Measurements from ENCODE around the gene TIMM22.
"Not testable (repeated sequence)": the region's sequence is repeated elsewhere in the genome, so short reads cannot be mapped to it uniquely, and the experiment has no call there.

The TIMM22 gene

GRCh38 chr17:996554-997344, at the start of gene TIMM22:
Gene TIMM22, plus strand, starts transcription at chr17:997129. Its CDS starts 14 bp downstream, at chr17:997143.
- peak; percentile 69 for FAIRE-seq

DNA sequence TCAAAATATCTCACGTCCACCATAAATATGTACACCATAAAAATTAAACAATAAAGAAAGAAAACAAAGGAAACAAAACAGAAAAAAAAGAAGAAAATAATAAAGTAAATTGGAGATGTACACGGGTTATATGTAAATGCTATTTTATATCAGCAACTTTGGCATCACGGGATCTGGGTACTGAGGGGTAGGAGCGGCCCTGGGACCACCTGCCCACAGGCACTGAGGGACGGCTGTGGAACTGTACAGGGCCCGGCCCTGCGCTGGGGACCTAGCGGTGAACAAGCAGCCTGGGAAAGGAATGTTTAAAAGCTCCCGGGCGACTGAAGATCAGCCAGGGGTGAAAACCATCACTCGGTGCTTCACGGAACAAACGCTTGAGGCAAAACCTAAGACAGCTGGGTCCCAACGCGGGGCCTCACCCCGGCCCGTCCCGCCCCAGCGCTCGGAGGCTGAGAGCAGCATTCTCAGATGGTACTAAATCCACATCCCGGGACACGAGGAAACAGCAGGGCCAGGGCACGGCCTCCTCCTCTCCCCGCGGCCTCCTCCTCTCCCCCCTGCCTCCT, 48.6 kb upstream of the TIMM22 start:
- FAIRE-seq: no peak

GRCh38 chr17:949623-950303, 47.2 kb upstream of the TIMM22 start:
- no peak for FAIRE-seq

- no peak for FAIRE-seq
These were observed 45.4 kb upstream of the TIMM22 start for GRCh38 chr17:951325-952132.

DNA sequence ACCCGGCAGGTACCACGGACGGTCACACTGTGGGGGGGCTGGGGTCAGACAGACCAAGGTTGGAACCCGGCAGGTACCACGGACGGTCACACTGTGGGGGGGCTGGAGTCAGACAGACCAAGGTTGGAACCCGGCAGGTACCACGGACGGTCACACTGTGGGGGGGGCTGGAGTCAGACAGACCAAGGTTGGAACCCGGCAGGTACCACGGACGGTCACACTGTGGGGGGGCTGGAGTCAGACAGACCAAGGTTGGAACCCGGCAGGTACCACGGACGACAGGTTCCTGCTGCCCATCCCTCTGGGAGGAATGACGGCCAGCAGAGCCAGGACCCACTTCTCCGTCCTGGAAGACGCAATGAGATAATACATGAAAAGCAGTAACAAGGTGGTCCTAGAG, 44.3 kb upstream of the TIMM22 start:
- not testable (repeated sequence) for FAIRE-seq

DNA sequence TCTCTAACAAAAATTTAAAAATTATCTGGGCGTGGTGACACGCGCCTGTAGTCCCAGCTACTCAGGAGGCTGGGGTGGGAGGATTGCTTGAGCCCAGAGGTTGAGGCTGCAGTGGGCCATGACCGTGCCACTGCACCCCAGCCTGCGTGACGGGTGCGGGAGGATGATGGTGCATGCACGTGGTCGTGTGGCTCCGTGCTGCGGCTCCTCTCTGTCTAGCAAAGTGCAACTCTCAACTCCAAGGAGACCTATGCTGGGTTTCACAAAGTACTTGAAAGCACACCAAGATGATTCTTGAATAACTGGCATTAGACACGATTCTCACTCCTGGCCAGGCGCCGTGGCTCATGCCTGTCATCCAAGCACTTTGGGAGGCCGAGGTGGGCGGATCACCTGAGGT, 43.2 kb upstream of the TIMM22 start:
- no peak for FAIRE-seq

- FAIRE-seq: no peak
These were observed 42.3 kb upstream of the TIMM22 start for GRCh38 chr17:954431-955164.

DNA sequence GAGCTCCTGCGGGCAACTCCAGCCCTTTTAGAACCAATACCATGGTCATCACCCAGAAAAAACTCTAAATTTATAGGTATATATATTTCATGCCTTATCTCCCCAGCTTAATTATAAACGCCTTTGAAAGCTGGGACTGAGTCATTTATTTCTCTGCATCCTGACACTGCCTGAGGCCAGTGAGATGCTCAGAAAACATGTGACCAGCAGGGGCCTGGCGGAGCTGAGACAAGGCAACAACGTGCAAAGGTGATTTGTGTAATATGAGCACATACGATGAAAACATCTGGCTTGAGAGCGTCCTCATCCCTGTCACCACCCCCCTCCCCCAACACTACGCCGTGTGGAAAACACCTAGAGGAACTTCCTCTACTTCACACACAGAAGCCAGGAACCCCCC, 40.0 kb upstream of the TIMM22 start:
- no peak for FAIRE-seq

DNA sequence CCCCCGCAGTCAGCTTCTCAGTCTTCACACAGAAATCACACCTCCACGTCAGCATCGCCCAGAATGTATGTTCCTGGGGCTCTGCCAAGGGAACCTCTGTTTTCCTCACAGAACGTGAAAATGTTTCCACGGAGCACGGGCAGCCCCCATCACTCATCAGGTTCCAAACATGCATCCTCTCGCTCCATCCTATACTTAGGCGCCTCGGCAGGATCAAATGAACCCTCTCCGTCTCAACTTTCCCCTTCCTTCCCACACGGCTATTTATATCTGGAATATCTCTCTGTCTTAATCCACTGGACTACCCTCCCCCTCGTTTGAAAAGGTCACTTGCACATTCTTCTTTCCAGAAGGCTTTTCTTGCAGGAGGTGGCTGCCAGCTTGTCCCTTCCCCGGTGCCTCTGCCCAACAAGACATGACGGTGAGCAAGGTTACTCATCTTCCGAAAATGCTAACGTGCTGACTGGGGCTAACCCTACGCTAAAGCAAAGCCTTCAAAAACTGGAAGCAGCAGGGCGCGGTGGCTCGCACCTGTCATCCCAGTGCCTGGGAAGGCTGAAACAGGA, 39.0 kb upstream of the TIMM22 start:
- FAIRE-seq: no peak

GRCh38 chr17:958712-959451, 38.0 kb upstream of the TIMM22 start:
- no peak for FAIRE-seq

DNA sequence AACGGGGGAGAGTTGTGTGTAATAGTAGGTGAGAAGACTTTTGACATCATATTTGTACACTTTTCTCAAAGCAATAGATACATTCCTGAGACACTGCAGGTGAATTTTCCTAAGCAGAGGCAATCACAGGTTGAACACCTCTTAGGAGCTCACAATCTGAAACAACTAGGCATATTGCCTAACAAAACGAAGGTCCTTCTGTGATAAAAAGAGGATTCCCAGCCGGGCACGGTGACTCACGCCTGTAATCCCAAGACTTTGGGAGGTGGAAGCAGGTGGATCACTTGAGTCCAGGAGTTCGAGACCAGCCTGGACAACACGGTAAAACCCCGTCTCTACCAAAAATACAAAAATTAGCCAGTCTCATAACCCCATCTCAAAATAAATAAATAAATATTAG, 34.8 kb upstream of the TIMM22 start:
- FAIRE-seq: no peak

- no peak for FAIRE-seq
These were observed 34.3 kb upstream of the TIMM22 start for GRCh38 chr17:962670-963069.

DNA sequence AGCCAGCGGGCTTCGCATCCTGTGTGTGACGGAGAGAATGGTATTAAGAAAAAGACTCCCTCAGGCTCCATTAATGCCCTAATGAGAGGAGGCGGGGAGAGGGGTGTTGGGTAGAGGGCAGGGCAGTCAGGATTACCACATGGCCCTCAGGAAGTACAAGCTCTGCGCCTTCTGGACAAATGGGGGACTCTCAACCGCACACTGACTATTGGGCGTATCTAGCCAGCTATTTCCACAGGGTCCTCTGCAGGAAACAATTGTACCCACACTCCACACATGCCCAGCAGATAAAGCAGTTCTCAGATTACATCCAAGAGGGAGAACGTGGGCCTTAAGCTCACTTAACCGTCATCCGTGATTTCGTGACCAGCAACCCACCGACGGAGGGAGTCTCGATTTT, 32.1 kb upstream of the TIMM22 start:
- no peak for FAIRE-seq

- no peak for FAIRE-seq
These were observed 31.5 kb upstream of the TIMM22 start for GRCh38 chr17:965311-965989.

- FAIRE-seq: no peak
These were observed 29.8 kb upstream of the TIMM22 start for GRCh38 chr17:967122-967521.

GRCh38 chr17:968812-969730, 27.9 kb upstream of the TIMM22 start:
- peak; percentile 88 for FAIRE-seq

DNA sequence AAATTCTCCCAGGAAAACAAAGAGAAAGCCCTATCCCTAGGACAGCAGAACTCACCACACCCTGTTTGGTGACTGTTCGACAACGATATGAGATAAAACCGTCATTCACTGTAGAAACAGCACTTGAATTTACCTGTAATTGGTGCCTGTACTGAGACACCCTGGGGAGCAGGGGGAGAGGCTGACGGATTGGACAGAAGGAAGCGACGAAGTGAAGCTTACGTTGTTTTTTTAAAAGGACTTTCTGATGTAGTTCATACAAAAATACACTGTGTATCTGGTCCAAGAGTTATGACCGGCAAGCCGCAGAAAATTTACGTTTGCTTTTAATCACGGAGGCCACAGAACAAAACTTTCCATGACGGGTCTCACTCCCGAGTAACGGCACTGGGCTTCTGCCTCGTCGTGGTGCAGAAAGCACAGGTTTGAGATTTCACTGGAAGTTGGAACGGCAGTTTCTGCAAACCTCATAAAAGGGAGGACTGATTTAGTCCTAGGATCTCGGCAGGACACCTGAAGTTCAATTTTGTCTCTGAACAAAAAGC, 27.0 kb upstream of the TIMM22 start:
- FAIRE-seq: no peak

DNA sequence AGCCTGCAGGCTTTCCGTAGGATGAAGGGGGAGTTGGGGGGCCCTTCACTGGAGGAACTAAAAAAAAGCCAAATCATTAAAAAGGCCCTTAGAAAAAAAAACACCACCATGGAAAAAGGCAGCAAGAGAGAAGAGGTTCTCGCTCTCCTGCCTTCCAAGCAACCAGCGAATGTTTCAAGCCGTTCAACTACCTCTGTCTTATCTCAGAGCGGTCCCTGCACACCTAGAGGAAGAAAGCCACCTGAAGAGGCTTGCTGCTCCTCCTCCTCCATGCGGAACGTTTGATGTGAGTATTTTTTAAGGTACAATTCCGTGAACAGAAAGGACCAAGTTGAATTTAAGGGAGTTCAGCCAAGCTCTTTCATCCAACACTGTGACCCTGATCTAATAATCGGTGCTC, 26.6 kb upstream of the TIMM22 start:
- no peak for FAIRE-seq

DNA sequence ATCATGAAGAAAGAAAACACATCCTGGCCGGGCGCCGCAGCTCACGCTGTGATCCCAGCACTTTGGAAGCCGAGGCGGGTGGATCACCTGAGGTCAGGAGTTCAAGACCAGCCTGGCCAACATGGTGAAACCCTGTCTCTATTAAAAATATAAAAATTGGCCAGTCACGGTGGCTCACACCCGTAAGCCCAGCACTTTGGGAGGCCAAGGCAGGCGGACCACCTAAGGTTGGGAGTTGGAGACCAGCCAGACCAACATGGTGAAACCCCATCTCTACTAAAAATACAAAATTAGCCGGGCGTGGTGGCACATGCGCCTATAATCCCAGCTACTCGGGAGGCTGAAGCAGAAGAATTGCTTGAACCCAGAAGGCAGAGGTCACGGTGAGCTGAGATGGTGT, 25.1 kb upstream of the TIMM22 start:
- FAIRE-seq: not testable (repeated sequence)

All from endometrium (tissue), 2 donors.